GM12873 (cell line): ENCODE measurements around the gene CPSF2.

Source experiments
- CTCF ChIP-seq: IDR thresholded peaks from 2 replicates; pipeline ENCODE4 v1.5.1; 2012; ENCODE audit warnings: low read depth, mild to moderate bottlenecking, moderate library complexity, low read length, control low read depth; ENCODE audit not compliant: insufficient read depth; ENCODE audit errors: missing control alignments

Gene CPSF2

GRCh38 chr14:92105893-92106142 lies 16.0 kb upstream of the CPSF2 start:
- no peak for TF ChIP-seq CTCF

GRCh38 chr14:92106143-92106926 lies 15.4 kb upstream of the CPSF2 start, which contains the start of gene ATXN3:
Gene ATXN3 (minus strand): TSS chr14:92106582. CDS start chr14:92106552, 30 bp downstream.
- peak; percentile 81 for TF ChIP-seq CTCF

- TF ChIP-seq CTCF = no peak
These were observed 13.2 kb upstream of the CPSF2 start for GRCh38 chr14:92108345-92109254.

GRCh38 chr14:92109490-92109889 lies 12.3 kb upstream of the CPSF2 start:
- TF ChIP-seq CTCF = no peak

GRCh38 chr14:92121207-92121669 lies 531 bp upstream of the CPSF2 start:
- no peak for TF ChIP-seq CTCF

DNA sequence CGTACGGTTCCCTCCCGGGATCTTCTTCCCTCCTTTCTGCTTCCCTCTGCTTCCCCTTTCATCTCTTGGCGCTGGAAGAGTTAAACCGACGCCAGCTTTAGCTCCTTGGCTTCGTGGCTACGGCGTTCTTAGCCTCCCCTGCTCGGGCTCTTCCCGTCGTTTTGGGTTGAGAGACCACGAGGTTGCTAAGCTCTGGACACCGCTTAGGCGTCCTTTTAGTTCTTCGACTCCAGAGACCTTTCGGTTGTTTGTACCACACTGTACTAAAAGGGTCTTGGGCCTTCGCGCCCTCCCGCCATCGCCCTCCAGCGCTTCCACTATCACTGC lies 545 bp downstream of the CPSF2 start:
- no peak for TF ChIP-seq CTCF

- no peak for TF ChIP-seq CTCF
These were observed 992 bp downstream of the CPSF2 start for GRCh38 chr14:92122761-92123160.
